ENCODE measurements around the gene ERC1.
"Not testable (repeated sequence)": the region's sequence is repeated elsewhere in the genome, so short reads cannot be mapped to it uniquely, and the experiment has no call there.

The ERC1 gene

DNA sequence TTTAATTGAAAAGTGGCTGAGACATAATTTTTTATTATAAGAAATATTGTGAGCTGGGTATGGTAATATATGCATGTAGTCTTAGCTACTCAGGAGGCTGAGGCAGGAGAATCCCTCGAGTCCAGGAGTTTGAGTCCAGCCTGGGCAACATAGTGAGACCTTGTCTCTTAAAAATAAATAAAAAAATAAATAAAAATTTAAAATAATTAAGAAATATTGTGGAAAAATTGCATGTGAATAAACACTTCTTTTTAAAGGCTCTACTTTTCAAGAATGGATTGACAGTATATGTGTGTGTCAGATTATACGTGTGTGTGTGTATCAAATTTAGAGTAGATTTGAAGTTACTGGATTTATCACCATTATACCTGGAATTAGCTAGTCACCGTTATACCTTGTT lies 43.2 kb downstream of the ERC1 start:
- DNase-seq = no peak

DNA sequence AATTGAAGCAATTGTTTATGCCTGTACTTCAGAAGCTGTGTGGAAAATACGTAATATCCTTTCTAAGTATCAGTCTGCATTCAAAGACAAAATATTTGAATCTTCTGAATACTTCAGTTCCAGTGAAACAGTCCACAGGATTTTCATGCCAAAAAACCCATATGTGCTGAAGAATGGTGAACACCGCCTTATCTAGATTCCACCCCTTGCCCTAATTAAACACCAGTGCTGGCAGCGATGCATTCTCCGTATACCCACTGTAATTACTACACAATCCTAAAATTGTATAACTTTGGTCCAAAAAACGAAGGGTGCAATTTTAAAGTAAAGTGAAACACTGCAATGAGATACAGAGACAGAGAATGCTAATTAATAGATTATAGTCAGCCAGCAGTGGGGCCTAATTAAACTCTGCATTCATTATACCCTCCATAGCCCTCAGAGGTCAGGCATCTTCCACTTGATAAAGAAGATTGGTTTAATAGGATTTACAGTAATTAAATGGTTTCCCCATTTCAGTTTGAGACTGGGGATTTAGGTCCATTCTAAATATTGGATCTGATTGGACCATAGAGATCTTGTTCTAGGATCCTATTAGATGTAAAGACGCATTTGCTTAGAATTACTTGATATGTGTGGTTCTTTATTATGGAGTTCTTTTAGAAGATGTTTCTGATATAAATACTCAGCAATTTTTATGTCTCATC lies 43.9 kb downstream of the ERC1 start:
- DNase-seq = no peak

DNA sequence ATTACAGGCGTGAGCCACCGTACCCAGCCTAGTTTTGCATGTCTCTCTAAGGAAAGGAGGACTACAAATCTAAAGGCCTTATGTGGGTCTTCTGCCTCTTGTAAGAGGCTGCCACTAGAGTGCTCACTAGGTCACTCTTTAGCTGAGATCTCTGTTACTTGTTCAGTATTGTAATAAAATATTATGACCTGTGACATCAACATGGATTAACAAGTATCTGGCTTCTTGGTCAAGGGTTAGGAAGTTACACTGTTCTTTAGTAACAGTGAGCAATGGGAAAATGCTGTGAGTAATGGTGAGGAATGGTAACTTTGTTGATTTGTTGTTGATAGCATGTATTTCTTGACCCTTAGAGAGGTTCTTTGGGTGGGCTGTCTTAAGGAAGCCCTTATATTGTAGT lies 50.5 kb downstream of the ERC1 start:
- no peak for DNase-seq

DNA sequence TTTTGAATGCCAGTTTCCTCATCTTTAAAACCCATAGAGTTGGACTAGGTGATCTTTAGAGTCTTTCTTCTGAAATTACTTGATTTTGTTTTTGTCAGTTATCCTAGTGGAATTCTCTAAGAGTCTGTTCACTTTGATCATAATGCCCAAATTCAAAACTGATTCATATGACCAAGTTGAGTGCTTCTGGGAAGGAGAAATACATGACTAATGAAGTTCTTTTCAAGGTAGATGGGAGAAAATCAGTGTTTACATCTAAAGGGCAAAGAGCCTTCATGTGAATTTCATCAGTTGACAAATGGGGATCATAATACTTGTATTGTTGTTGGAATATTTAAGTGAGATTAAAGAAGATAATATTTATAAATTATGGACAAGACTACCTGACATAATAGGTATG lies 53.2 kb downstream of the ERC1 start:
- no peak for DNase-seq

DNA sequence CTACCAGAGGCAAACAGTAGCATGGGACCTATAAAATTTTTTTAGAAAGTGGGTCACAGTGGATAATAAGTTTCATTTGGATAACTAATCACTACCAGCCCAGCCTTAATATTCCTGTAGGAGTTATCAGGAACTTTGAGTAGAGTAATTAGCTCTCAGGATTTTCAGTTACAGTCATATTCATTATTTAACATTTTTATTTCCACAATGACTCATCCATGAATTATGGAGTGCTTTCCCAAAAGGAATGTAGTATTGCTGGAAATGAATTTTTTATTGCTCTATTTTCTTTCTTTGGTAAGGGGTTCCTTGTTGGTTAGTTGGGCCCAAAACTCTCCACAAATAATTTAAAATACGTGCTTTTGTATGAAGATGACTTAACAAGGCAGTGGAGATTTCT lies 53.7 kb downstream of the ERC1 start:
- DNase-seq = no peak

DNA sequence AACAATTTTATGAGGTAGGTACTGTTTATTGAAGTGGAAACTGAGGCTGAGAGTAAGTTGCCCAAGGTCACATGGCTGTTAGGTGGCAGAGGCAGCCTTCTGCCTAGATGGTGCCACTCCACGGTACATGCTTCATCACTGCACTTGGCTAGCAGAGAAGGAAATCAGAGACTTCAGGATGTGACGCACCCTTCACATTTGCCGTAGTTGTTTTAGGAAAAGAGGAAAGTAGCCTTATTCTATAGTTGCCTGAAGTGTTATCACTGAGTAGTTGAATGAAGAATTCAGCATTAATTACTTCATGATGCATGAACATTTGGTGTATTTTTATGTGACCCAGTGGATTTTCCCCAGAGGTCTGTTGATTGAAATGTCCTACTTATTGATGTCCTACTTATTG lies 55.7 kb downstream of the ERC1 start:
- no peak for DNase-seq

DNA sequence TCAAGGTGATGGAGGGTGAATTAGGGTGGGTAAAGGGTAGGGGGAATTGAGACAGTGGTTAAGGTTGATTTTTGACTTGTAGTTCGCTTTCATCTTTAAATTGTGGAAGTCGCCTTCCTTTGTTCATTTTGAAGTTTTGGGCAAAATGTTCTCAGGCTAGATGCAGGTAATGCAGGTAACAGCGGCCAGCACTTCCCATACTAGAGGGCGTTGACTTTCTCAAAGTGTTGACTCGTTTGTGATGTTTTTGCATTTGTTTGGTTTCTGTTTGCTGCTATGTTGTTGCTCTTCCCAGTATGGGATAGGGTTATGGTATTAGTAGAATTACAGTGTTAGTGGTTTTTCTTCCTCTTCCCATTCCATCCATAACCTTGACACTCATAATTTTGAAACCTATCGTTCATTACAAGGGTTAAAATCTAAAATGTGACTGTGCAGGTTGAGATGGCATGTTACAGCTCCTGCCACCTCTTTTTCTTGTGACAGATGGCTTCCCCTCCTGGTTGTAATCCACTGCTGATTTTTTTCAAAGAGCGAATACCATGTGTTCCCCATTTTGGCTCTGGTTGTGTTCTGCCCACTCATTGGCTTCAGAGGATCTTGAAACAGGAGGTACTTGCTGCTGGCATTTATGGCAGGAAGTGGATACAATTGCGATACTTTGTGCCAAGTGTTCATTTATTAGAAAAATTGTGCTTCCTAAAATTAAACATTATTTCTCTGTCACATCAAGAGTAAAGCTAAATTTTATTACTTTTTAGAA lies 57.1 kb downstream of the ERC1 start:
- no peak for DNase-seq

DNA sequence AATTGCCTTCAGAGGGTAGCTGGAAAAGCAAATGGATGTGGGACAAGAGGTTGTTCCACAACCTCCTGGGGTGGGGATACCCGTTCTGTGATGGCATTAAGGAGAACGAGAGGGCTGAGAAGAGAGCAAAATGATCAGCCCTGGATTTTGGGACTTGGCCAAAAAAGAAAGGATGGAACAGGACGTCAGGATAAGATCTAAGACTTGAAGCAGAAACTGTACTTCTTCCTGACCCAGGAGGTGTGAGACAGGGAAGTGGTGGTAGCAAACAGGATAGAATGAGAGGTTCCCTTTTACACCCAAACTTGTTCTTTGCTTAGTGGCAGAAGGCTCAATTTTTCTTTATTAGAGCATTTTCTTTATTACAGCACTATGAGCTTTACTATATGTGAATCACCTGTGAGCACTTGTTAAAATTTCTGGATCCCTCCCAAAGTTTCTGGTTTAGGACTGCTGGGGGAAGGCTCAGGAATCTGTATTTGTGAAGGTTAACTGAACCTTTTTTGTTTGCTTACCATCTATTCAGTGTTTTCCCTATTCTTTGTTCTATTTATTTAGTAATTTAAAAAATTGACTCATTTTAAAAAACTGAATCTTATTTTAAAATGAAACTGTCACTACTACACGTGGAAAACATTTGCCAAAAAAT lies 59.2 kb downstream of the ERC1 start:
- DNase-seq = no peak

DNA sequence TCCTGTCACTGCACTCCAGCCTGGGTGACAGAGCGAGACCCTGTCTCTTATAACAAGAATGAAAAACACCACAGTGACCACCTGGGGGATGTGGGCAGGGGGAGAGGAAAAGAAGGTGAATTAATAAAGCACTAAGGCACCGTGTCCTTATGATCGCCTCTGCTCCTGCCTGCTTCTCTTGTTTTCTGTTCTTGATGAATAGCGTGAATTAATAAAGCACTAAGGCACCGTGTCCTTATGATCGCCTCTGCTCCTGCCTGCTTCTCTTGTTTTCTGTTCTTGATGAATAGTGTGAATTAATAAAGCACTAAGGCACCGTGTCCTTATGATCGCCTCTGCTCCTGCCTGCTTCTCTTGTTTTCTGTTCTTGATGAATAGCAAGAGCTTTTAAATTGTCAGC lies 60.6 kb downstream of the ERC1 start:
- DNase-seq = not testable (repeated sequence)

DNA sequence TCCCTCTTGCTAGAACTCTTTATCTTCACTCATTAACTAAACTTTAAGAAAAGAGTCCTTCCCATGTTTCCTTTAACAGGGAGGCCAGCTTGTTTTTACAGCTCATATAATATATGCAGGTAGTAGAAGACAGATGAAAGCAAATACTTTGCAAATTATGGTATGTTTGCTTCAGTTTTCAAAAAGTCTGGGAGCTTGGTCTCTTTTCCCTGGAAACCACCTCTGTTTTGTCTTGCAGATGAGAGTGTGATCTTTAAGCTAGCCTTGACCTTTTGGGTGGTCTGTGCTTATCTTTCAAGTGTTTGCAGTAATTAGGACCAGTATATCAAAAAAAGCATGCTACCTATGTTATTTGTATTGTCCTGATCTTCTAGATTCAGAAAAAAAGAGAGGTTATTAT lies 62.7 kb downstream of the ERC1 start:
- no peak for DNase-seq

DNA sequence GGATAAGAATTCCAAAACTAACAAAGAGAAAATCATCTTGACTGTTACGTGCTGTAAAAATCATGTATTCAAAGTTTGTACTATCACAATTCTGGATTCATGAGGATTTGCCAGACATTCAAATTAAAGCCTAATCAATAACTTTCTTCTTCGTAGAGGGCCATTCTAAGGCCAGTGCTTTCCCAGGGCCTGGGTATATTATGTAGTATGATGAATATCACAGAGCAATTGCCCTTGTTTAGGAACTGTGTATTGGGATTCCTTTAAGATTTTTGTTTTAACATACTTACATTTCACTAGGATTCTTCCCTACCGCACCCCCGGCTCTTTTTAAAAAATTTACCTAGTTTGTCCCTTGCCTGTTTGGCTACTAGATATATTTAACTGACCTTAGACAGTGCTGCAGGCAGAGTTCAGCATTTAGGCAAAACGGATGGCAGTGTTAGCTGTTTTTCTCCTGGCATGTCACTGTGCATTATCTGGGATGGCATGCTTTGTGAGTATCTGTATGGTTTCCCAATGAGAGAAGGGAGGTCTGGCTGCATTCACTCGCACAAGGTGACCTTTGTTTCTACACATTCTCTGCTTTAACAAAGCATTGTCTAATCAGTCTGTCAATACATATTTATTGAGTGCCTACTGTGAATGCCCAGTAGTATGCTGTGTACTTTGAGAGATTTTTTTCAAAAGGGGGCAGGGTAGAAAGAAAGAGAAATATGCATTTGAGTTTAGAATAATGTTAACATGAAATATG lies 63.3 kb downstream of the ERC1 start:
- DNase-seq = no peak

DNA sequence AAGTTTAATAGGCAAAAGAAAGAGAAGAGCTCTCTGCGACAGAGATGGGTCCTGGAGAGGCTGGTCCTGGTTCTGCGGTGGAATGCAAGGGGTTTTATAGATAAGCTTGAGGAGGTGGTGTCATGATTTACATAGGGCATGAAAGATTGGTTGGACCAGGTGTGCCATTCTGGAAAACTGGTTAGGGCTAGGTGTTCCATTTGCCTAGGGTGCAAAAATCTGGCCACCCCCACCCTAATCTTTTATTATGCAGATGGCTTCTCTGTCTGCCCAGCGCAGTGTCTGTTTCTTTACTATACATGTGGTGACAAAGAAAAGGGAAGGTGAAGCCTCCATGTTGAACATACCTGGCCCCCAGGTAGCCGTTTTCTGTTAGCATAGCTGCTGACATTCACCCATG lies 65.4 kb downstream of the ERC1 start:
- DNase-seq = no peak

DNA sequence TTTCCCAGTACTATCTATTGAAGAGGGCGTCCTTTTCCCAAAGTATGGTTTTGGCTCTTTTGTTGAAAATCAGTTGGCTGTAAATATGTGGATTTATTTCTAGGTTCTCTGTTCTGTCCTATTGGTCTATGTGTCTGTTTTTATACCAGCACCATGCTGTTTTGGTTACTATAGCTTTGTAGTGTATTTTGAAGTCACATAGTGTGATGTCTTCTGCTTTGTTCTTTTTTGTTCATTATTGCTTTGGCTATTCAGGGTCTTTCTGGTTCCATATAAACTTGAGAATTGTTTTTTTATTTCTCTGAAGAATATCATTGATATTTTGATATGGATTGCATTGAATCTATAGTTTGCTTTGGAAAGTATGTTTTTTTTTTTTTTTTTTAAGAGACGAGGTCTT lies 67.4 kb downstream of the ERC1 start:
- no peak for DNase-seq

DNA sequence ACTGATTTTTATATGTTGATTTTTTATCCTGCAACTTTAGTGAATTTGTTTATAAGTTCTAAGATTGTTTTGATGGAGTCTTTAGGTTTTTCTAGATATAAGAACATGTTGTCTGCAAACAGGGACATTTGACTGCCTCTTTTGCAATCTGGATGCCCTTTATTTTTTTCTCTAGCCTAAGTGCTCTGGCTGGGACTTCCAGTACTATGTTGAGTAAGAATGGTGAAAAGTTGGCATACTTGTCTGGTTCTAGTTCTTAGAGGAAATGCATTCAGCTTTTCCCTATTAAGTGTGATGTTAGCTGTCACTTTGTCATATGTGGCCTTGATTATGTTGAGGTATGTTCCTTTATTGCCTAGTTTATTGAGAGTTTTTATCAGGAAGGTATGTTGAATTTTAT lies 68.1 kb downstream of the ERC1 start:
- no peak for DNase-seq

DNA sequence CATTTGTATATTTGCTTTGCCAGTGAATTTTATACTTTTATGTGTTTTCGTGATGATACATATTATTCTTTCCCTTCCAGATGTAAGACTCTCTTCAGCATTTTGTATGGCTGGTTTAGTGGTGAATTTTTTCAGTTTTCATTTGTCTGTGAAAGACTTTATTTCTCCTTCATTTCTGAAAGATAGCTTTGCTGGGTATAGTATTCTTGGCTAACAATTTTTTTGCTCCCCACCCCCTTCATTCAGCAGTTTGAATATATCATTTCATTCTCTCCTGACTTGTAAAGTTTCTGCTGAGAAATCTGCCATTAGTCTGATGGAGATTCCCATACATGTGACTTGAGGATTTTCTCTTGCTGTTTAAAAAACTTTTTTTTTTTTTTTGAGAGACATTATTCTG lies 72.8 kb downstream of the ERC1 start:
- no peak for DNase-seq

DNA sequence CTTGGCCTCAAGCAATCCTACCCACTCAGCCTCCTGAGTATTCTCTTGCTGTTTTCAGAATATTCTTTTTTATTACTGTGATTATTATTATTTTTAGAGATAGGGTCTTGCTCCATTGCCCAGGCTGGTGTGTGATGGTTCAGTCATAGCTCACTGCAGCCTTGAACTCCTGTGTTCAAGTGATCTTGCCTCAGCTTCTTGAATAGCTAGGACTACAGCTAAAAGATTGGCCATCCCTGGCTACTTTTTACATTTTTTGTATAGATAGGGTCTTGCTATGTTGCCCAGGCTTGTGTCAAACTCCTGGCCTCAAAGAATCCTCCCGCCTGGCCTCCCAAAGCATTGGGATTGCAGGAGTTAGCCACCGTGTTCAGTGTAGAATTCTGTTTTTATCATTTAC lies 73.3 kb downstream of the ERC1 start:
- DNase-seq = no peak

DNA sequence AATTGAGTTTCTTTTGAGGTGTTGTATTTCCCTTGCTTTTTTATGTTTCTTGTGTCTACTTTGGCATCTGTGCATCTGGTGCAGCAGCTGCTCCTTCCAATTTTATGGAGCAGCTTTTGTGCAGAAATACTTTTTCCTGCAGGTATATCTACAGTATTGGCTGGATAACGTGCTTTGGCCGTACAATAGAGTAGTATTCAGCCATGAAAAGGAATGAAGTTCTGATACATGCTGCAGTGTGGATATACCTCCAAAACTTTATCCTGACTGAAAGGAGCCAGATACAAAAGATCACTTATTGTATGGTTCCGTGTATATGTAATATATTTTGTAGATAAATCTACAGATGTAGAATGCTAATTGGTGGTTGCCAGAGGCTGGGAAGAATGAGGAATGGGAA lies 74.6 kb downstream of the ERC1 start:
- no peak for DNase-seq

DNA sequence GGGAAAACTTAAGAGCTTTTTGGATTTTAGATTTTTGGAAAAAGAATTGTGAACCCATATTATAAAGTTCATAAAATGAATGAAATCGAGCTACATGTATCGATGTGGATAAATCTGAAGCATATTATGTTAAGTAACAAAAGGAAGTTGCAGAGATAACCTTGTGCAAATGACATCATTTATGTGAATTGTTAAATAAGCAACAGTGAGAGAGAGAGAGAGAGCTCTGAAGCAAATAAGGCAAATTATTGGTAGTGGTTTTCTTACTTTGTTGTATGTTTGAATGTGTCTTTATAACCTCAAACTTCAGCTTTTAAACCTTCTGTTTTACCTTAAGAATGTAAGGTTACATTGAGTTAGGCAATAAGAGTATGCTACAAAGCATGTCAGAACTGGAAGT lies 78.8 kb downstream of the ERC1 start:
- no peak for DNase-seq

DNA sequence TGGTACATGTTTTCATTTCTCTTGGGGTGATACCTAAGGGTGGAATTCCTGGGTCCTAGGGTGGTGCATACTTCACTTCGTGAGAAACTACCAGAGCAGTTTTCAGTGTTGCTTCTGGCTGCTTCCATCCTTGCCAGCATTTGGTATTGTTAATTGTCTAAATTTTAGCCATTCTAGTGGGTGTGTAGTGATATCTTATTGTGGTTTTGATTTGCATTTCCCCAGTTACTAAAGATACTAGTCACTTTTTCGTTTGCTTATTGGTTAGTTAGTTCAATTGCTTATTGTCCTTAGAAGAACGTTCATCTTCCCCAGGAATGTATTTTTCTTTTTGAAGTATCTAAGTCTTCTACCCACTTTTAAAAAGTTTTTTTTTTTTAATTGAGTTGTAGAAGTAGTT lies 80.2 kb downstream of the ERC1 start:
- DNase-seq = no peak

DNA sequence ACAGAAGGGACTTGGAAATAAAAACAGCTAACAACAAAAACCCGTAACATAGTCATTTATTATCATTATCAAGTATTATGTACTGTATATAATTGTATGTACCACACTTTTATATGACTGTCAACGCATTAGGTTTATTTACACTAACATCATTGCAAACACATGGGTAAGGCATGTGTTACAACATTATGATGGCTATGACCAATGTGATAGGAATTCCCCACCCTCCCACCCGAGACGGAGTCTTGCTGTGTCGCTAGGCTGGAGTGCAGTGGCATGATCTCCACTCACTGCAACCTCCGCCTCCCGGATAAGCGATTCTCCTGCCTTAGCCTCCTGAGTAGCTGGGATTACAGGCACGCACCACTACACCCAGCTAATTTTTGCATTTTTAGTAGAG lies 82.6 kb downstream of the ERC1 start:
- DNase-seq = no peak

DNA sequence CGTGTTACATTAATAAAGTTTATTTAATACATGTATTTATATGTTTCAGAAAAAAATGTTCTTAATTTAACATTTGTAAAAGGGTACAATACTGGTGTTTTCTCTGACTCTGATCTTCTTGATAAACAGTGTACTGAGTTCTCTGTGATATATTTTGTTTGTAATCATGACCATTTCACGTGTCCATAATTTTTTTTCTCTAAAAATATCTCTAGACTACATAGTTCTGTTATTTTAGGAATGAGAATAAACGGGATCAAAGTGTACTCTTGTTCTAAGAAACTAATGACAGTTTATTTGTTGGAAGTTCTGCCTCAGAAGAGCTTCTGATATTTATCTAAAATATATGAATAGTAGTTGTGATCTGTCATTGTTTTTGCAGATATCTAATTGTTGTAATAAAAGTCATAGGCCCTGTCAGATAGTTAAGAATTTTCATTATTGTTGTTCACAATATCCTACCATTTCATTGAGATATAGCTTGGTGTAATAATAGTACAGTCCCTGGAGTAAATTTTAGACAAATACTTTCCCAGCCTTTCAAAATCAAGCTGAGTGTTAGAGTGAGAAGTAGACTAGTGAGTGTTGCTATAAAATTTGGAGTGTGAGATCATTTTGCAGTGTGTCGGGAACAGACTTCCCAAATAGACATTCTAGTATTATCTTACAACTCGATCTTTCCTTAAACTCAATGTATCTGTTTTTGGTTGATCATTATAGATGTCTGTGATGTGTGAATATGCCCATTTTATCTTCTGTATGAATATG lies 86.2 kb downstream of the ERC1 start:
- DNase-seq = no peak

DNA sequence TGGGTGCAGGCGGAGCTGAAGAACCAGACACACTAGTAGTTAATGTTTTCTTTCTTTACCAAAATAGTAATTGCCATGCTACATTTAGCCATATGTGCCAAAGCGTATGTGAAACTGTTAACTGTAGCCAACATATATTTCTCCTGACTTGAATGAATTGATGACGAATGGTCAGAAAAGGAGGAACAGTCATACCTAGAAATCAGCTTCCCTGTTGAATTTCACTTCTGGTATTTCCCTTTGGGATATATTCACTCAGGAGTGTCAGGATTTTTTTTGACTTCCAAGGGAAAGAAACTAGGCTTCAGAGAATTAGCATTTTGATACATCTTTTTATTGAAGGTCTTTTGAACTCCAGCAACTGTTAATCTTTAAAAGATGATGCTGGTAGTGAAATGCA lies 87.0 kb downstream of the ERC1 start:
- DNase-seq = no peak
